Measurements from ENCODE around the gene SLC9A9.

The SLC9A9 gene

DNA sequence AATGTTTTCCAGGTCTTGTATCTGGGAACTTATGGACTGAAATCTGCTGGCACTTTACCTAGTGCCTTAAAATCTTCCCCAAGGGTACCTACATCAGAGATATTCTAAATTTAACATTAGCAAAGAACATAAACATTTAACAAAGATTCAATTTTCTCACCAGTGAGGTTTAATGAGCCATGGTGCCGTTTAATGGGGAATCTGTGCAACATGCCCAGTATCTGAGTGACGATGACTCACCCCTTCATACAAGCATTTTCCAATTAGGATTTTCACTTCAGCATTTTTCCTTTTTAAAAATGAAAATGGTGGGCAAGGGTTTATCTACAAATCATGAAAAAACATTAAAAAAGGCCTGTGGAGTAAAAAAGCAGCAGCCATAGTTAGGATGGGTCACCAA is 189.4 kb downstream of the SLC9A9 start:
- TF ChIP-seq CTCF (conservative IDR thresholded peaks at IDR 0.05; ENCODE audit: low read depth, low read length): no peak
- peak; percentile 36 for DNase-seq (ENCODE audit: low read depth)
- H3K4me3 ChIP-seq (ENCODE audit: low read depth, low read length): no peak overlapping the region

GRCh38 chr3:143658116-143658515 is 190.2 kb downstream of the SLC9A9 start:
- TF ChIP-seq CTCF (conservative IDR thresholded peaks at IDR 0.05; ENCODE audit: low read depth, low read length): no peak
- no peak overlapping the region for H3K4me3 ChIP-seq (ENCODE audit: low read depth, low read length)
- DNase-seq (ENCODE audit: low read depth): no peak

- DNase-seq (ENCODE audit: low read depth): peak; percentile 76
- no peak overlapping the region for H3K4me3 ChIP-seq (ENCODE audit: low read depth, low read length)
- no peak for TF ChIP-seq CTCF (conservative IDR thresholded peaks at IDR 0.05; ENCODE audit: low read depth, low read length)
These were observed 190.9 kb downstream of the SLC9A9 start for GRCh38 chr3:143657391-143657790.

DNA sequence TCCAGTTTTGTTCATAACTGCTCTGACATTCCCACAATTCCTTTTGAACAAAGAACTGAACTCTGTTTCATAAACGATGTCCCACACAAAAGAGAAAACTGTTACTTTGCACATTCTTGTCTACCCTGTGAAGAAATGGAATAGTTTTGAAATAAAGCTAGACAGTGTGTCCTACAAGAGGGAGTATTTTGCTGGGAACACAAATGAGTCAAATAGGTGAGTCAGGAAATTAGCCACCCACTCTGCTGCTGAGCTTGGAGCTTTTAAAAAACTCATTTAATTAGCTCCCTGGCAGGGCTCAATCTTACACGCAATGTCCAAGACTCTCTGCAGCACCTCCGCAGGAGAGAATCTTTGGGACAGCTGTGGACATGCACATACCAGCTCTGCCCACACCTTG is 193.4 kb downstream of the SLC9A9 start:
- H3K4me3 ChIP-seq (ENCODE audit: low read depth, low read length): no peak overlapping the region
- no peak for TF ChIP-seq CTCF (conservative IDR thresholded peaks at IDR 0.05; ENCODE audit: low read depth, low read length)
- peak; percentile 37 for DNase-seq (ENCODE audit: low read depth)

GRCh38 chr3:143653935-143654334 is 194.3 kb downstream of the SLC9A9 start:
- DNase-seq (ENCODE audit: low read depth): no peak
- no peak for TF ChIP-seq CTCF (conservative IDR thresholded peaks at IDR 0.05; ENCODE audit: low read depth, low read length)
- H3K4me3 ChIP-seq (ENCODE audit: low read depth, low read length): no peak overlapping the region

DNA sequence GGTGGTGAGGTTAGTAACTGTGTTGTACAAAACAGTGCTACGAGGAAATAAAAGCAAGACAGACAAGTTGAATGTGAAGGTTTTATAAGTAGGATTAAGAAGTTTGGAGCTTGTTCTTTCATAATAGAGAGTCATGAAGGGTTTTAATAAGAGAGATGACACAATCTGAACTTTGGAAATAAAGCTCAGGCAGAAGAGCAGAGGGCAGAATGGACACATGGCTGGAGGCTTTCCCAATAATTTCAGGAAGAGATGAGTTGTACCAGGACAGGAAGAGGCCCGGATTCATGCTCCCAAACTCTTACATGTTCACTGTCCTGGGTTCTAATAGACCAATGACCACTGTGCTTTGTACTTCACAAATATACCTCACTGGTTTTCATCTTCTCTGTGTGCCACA is 194.8 kb downstream of the SLC9A9 start:
- H3K4me3 ChIP-seq (ENCODE audit: low read depth, low read length): no peak overlapping the region
- no peak for TF ChIP-seq CTCF (conservative IDR thresholded peaks at IDR 0.05; ENCODE audit: low read depth, low read length)
- DNase-seq (ENCODE audit: low read depth): no peak

- no peak for TF ChIP-seq CTCF (conservative IDR thresholded peaks at IDR 0.05; ENCODE audit: low read depth, low read length)
- no peak overlapping the region for H3K4me3 ChIP-seq (ENCODE audit: low read depth, low read length)
- DNase-seq (ENCODE audit: low read depth): no peak
These were observed 196.2 kb downstream of the SLC9A9 start for GRCh38 chr3:143652118-143652517.
